GM10847 (cell line): Measurements from ENCODE around the gene DAPK2.

ENCODE experiments used
- POLR2A ChIP-seq: IDR thresholded peaks from 2 replicates; pipeline ENCODE4 v1.6.1; 2011; ENCODE audit not compliant: insufficient read length; ENCODE audit errors: extremely low read depth

The DAPK2 gene

GRCh38 chr15:63931556-63931955, 114.7 kb downstream of the DAPK2 start:
- TF ChIP-seq POLR2A = no peak

GRCh38 chr15:63930034-63930433, 116.3 kb downstream of the DAPK2 start:
- TF ChIP-seq POLR2A = no peak

- no peak for TF ChIP-seq POLR2A
These were observed 118.0 kb downstream of the DAPK2 start for GRCh38 chr15:63928185-63928842.

- TF ChIP-seq POLR2A = no peak
These were observed 122.0 kb downstream of the DAPK2 start for GRCh38 chr15:63923993-63924950.

- TF ChIP-seq POLR2A = no peak
These were observed 123.4 kb downstream of the DAPK2 start for GRCh38 chr15:63922916-63923315.

GRCh38 chr15:63922261-63922904, 123.9 kb downstream of the DAPK2 start:
- no peak for TF ChIP-seq POLR2A

- no peak for TF ChIP-seq POLR2A
These were observed 125.6 kb downstream of the DAPK2 start for GRCh38 chr15:63920504-63921175.

- TF ChIP-seq POLR2A = no peak
These were observed 127.4 kb downstream of the DAPK2 start for GRCh38 chr15:63918901-63919348.

- TF ChIP-seq POLR2A = no peak
These were observed 128.0 kb downstream of the DAPK2 start for GRCh38 chr15:63918317-63918672.

- TF ChIP-seq POLR2A = no peak
These were observed 128.5 kb downstream of the DAPK2 start for GRCh38 chr15:63917588-63918316.

- TF ChIP-seq POLR2A = no peak
These were observed 130.2 kb downstream of the DAPK2 start for GRCh38 chr15:63915873-63916771.

- TF ChIP-seq POLR2A = no peak
These were observed 130.9 kb downstream of the DAPK2 start for GRCh38 chr15:63915209-63915872.

GRCh38 chr15:63913786-63914315, 132.4 kb downstream of the DAPK2 start:
- no peak for TF ChIP-seq POLR2A
